ENCODE results near the gene ABLIM2. TPM values are rescaled to one million over a fixed set of nuclear protein-coding genes. Genes with fewer than 3 reads are reported as not detected.

ABLIM2 gene
- polyA plus RNA-seq, 2 of the 4 experiments (the other 2 are of a cell fraction) = 0.21 to 0.40 TPM

DNA sequence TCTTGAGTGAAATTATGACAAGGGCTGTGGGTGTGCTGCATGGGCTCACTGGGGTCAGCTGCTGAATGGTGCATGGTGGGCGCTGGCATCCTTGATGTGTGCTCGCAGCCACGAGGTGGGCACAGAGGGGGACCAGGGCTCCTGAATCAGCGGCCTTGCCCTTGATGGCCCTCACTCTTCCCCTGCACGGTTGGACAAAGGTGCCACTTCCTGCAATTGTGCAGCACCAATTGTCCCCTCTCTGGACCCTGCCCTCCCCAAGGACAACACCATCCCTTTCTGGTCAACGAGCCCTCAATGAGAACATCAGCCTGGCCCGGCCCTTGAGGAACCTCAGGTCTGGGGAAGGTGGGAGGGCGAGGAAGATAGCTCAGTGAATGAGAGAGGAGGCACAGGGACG lies 16.1 kb downstream of the ABLIM2 start:
- CTCF ChIA-PET = interaction anchor here (1.2 kb wide), 1 partner anchor 11 kb away, joined by 3 read pairs; no protein-coding TSS in a partner anchor

DNA sequence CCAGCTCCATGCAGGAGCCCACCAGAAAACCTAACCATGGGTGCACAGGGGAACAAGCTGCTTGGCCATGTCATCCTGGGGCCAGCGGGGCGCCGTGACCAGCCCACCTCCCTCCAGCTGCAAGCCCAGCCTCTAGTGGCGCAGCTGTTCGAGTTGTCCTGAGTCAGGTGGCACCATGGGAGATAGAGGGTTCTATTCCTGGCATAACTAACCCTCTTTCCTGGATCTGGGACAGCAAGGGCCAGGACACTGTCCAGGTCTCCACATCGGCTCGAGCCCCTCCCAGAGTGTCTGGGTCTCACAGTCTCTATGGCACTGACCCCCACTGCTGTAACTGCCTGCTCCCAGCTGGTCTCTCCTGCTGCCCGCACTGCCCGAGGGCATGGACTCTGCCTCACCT lies 16.7 kb downstream of the ABLIM2 start:
- Histone ChIP-seq H3K4me1 (no peaks in the 10 kb centered on the region), H3K4me2 (no peak overlapping the region), H3K4me3 (no peak overlapping the region), H3K27ac (no peak overlapping the region), H3K9me3 (no peaks in the 10 kb centered on the region)
- 57% methylated on average over 3 of the region's 9 CpGs for WGBS (ENCODE audit: missing lambda C conversion rate)
- DNase-seq (ENCODE audit: low read depth in 1 of 2, low spot score in 1 of 2) (no peak), ATAC-seq (no peak; a peak in 1 of 6 replicates), FAIRE-seq (no peak)
- ChIA-PET POLR2A (no interaction called here), CTCF (no interaction called here)
- TF ChIP-seq KDM1A (IDR thresholded peaks at IDR 0.05; ENCODE audit: low read depth) = no peak
- TF ChIP-seq SREBF2 (IDR thresholded peaks at IDR 0.05) = no peak
- TF ChIP-seq ZNF302 (CRISPR knock-in tag; IDR thresholded peaks at IDR 0.05) = no peak
- TF ChIP-seq, protein P1, sequence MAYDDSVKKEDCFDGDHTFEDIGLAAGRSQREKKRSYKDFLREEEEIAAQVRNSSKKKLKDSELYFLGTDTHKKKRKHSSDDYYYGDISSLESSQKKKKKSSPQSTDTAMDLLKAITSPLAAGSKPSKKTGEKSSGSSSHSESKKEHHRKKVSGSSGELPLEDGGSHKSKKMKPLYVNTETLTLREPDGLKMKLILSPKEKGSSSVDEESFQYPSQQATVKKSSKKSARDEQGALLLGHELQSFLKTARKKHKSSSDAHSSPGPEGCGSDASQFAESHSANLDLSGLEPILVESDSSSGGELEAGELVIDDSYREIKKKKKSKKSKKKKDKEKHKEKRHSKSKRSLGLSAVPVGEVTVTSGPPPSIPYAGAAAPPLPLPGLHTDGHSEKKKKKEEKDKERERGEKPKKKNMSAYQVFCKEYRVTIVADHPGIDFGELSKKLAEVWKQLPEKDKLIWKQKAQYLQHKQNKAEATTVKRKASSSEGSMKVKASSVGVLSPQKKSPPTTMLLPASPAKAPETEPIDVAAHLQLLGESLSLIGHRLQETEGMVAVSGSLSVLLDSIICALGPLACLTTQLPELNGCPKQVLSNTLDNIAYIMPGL (CRISPR knock-in tag; IDR thresholded peaks at IDR 0.05; ENCODE audit: borderline replicate concordance) = no peak
- TF ChIP-seq, protein P2, sequence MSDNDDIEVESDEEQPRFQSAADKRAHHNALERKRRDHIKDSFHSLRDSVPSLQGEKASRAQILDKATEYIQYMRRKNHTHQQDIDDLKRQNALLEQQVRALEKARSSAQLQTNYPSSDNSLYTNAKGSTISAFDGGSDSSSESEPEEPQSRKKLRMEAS (IDR thresholded peaks at IDR 0.05) = no peak
- TF ChIP-seq, protein P3, sequence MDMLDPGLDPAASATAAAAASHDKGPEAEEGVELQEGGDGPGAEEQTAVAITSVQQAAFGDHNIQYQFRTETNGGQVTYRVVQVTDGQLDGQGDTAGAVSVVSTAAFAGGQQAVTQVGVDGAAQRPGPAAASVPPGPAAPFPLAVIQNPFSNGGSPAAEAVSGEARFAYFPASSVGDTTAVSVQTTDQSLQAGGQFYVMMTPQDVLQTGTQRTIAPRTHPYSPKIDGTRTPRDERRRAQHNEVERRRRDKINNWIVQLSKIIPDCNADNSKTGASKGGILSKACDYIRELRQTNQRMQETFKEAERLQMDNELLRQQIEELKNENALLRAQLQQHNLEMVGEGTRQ (IDR thresholded peaks at IDR 0.05) = no peak
- TF ChIP-seq, protein P4, sequence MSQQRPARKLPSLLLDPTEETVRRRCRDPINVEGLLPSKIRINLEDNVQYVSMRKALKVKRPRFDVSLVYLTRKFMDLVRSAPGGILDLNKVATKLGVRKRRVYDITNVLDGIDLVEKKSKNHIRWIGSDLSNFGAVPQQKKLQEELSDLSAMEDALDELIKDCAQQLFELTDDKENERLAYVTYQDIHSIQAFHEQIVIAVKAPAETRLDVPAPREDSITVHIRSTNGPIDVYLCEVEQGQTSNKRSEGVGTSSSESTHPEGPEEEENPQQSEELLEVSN (IDR thresholded peaks at IDR 0.05; ENCODE audit: borderline replicate concordance, low read depth) = no peak
- no peak for TF ChIP-seq GATA3 (IDR thresholded peaks at IDR 0.05; ENCODE audit: borderline replicate concordance)
- no peak for TF ChIP-seq RAD21 (conservative IDR thresholded peaks at IDR 0.05 in 1 of 2, IDR thresholded peaks at IDR 0.05 in 1 of 2)
- TF ChIP-seq TFCP2L1 (CRISPR knock-in tag; IDR thresholded peaks at IDR 0.05) = no peak
- TF ChIP-seq, protein P5, sequence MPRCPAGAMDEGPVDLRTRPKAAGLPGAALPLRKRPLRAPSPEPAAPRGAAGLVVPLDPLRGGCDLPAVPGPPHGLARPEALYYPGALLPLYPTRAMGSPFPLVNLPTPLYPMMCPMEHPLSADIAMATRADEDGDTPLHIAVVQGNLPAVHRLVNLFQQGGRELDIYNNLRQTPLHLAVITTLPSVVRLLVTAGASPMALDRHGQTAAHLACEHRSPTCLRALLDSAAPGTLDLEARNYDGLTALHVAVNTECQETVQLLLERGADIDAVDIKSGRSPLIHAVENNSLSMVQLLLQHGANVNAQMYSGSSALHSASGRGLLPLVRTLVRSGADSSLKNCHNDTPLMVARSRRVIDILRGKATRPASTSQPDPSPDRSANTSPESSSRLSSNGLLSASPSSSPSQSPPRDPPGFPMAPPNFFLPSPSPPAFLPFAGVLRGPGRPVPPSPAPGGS (IDR thresholded peaks at IDR 0.05) = no peak
- TF ChIP-seq RCOR1 (IDR thresholded peaks at IDR 0.05; ENCODE audit: low read depth, low read length) = no peak
- TF ChIP-seq, protein P6, sequence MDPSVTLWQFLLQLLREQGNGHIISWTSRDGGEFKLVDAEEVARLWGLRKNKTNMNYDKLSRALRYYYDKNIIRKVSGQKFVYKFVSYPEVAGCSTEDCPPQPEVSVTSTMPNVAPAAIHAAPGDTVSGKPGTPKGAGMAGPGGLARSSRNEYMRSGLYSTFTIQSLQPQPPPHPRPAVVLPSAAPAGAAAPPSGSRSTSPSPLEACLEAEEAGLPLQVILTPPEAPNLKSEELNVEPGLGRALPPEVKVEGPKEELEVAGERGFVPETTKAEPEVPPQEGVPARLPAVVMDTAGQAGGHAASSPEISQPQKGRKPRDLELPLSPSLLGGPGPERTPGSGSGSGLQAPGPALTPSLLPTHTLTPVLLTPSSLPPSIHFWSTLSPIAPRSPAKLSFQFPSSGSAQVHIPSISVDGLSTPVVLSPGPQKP (IDR thresholded peaks at IDR 0.05; ENCODE audit: low read depth, low read length) = no peak
- no peak for TF ChIP-seq HOXB5 (CRISPR knock-in tag; IDR thresholded peaks at IDR 0.05)

More for the DNA sequence above, 16.1 kb downstream of the ABLIM2 start:
- no peak for TF ChIP-seq POLR2A (IDR thresholded peaks at IDR 0.05; ENCODE audit: low read length)
- no peak for TF ChIP-seq ZFP36 (IDR thresholded peaks at IDR 0.05; ENCODE audit: borderline replicate concordance, partially characterized antibody)
- no peak for TF ChIP-seq KDM1A (IDR thresholded peaks at IDR 0.05; ENCODE audit: low read depth)
- TF ChIP-seq NFE2L2 (conservative IDR thresholded peaks at IDR 0.05; ENCODE audit: low read length) = no peak
- TF ChIP-seq NPAS2 (CRISPR knock-in tag; IDR thresholded peaks at IDR 0.05; ENCODE audit: borderline replicate concordance) = no peak
- no peak for TF ChIP-seq JUNB (IDR thresholded peaks at IDR 0.05)
- TF ChIP-seq, protein P7, sequence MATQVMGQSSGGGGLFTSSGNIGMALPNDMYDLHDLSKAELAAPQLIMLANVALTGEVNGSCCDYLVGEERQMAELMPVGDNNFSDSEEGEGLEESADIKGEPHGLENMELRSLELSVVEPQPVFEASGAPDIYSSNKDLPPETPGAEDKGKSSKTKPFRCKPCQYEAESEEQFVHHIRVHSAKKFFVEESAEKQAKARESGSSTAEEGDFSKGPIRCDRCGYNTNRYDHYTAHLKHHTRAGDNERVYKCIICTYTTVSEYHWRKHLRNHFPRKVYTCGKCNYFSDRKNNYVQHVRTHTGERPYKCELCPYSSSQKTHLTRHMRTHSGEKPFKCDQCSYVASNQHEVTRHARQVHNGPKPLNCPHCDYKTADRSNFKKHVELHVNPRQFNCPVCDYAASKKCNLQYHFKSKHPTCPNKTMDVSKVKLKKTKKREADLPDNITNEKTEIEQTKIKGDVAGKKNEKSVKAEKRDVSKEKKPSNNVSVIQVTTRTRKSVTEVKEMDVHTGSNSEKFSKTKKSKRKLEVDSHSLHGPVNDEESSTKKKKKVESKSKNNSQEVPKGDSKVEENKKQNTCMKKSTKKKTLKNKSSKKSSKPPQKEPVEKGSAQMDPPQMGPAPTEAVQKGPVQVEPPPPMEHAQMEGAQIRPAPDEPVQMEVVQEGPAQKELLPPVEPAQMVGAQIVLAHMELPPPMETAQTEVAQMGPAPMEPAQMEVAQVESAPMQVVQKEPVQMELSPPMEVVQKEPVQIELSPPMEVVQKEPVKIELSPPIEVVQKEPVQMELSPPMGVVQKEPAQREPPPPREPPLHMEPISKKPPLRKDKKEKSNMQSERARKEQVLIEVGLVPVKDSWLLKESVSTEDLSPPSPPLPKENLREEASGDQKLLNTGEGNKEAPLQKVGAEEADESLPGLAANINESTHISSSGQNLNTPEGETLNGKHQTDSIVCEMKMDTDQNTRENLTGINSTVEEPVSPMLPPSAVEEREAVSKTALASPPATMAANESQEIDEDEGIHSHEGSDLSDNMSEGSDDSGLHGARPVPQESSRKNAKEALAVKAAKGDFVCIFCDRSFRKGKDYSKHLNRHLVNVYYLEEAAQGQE (IDR thresholded peaks at IDR 0.05) = no peak
- TF ChIP-seq, protein P8, sequence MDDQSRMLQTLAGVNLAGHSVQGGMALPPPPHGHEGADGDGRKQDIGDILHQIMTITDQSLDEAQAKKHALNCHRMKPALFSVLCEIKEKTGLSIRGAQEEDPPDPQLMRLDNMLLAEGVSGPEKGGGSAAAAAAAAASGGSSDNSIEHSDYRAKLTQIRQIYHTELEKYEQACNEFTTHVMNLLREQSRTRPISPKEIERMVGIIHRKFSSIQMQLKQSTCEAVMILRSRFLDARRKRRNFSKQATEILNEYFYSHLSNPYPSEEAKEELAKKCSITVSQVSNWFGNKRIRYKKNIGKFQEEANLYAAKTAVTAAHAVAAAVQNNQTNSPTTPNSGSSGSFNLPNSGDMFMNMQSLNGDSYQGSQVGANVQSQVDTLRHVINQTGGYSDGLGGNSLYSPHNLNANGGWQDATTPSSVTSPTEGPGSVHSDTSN (IDR thresholded peaks at IDR 0.05) = no peak
- no peak for TF ChIP-seq HDAC2 (IDR thresholded peaks at IDR 0.05)
- no peak for TF ChIP-seq MAFK (IDR thresholded peaks at IDR 0.05; ENCODE audit: partially characterized antibody)
- no peak for TF ChIP-seq TFCP2L1 (CRISPR knock-in tag; IDR thresholded peaks at IDR 0.05)
- TF ChIP-seq CEBPB (IDR thresholded peaks at IDR 0.05) = no peak
- TF ChIP-seq ZNF302 (CRISPR knock-in tag; IDR thresholded peaks at IDR 0.05) = no peak
- TF ChIP-seq, protein P5 (IDR thresholded peaks at IDR 0.05) = no peak
- TF ChIP-seq MYC (IDR thresholded peaks at IDR 0.05; ENCODE audit: borderline replicate concordance, low read length) = no peak
- TF ChIP-seq FOSB (CRISPR knock-in tag; IDR thresholded peaks at IDR 0.05) = no peak
- no peak overlapping the region for H3K4me2 ChIP-seq
- no peaks in the 10 kb centered on the region for H3K9me3 ChIP-seq
- 74% methylated on average over 4 of the region's 9 CpGs for WGBS (ENCODE audit: missing lambda C conversion rate)
- FAIRE-seq (no peak), ATAC-seq (no peak), DNase-seq (ENCODE audit: low read depth in 1 of 2, low spot score in 1 of 2) (no peak)
- POLR2A ChIA-PET = no interaction called here
- no peak overlapping the region for H3K4me3 ChIP-seq
- H3K27ac ChIP-seq = no peak overlapping the region
- no peaks in the 10 kb centered on the region for H3K4me1 ChIP-seq
